Measurements from ENCODE around the gene KIF26B.

- TF ChIP-seq CTCF (IDR thresholded peaks at IDR 0.05; ENCODE audit: low read depth, low read length), result no peak
- TF ChIP-seq POLR2A (IDR thresholded peaks at IDR 0.05; ENCODE audit: extremely low read depth, insufficient read length), result no peak
- no peak for TF ChIP-seq MYC (IDR thresholded peaks at IDR 0.05; ENCODE audit: low read depth, low read length)
These were observed 6.1 kb downstream of the KIF26B start for GRCh38 chr1:245160741-245161400.

All from NB4 (cell line).